DOHH2 (cell line): ENCODE data around the gene MAD2L1BP.

Experiments used
- H3F3A ChIP-seq: fragments of 200-600 bp; sonication (generic), shearing (Covaris generic); 2 replicates; pipeline ENCODE4 v1.6.0; 2016; ENCODE audit warnings: antibody characterized with exemption, mild to moderate bottlenecking; ENCODE audit not compliant: control insufficient read depth, insufficient read depth
- H3K27ac ChIP-seq: fragments of 200-600 bp; sonication (generic); 2 replicates; pipeline ENCODE4 v1.5.1; 2014; ENCODE audit warnings: low read depth, mild to moderate bottlenecking, low read length, moderate library complexity
- H3K27me3 ChIP-seq: fragments of 200-600 bp; sonication (generic); 2 replicates; pipeline ENCODE4 v1.6.1; 2014; ENCODE audit warnings: mild to moderate bottlenecking, low read length, mixed read lengths; ENCODE audit not compliant: control insufficient read depth
- H3K36me3 ChIP-seq: fragments of 200-600 bp; sonication (generic); 2 replicates; pipeline ENCODE4 v1.6.1; 2014; ENCODE audit warnings: mild to moderate bottlenecking, low read length, moderate library complexity, mixed read lengths; ENCODE audit not compliant: control insufficient read depth
- H3K4me1 ChIP-seq: fragments of 200-600 bp; sonication (generic); 2 replicates; pipeline ENCODE4 v1.6.1; 2014; ENCODE audit warnings: mild to moderate bottlenecking, low read length, mixed read lengths; ENCODE audit not compliant: control insufficient read depth
- H3K4me2 ChIP-seq: fragments of 200-600 bp; sonication (generic); 2 replicates; pipeline ENCODE4 v1.6.0; 2014; ENCODE audit warnings: mild to moderate bottlenecking, low read length, moderate library complexity
- H3K4me3 ChIP-seq: fragments of 200-600 bp; sonication (generic); 2 replicates; pipeline ENCODE4 v1.5.1; 2014; ENCODE audit warnings: mild to moderate bottlenecking, low read length, mixed read lengths
- H3K79me2 ChIP-seq: fragments of 200-600 bp; sonication (generic); 2 replicates; pipeline ENCODE4 v1.6.1; 2014; ENCODE audit warnings: mild to moderate bottlenecking, low read length, mixed read lengths; ENCODE audit not compliant: control insufficient read depth
- H3K9me2 ChIP-seq: fragments of 200-600 bp; sonication (generic); replicated peaks from 2 replicates; pipeline ENCODE4 v1.6.1; 2014; ENCODE audit warnings: mild to moderate bottlenecking, low read length, mixed read lengths; ENCODE audit not compliant: control insufficient read depth
- H3K9me3 ChIP-seq: fragments of 200-600 bp; sonication (generic); 2 replicates; pipeline ENCODE4 v1.6.1; 2014; ENCODE audit warnings: antibody characterized with exemption, low read length, mixed read lengths; ENCODE audit not compliant: control insufficient read depth, insufficient read depth
- H4K20me1 ChIP-seq: fragments of 200-600 bp; sonication (generic); 2 replicates; pipeline ENCODE4 v1.6.0; 2014; ENCODE audit warnings: low read depth, mild to moderate bottlenecking, antibody characterized with exemption, low read length, moderate library complexity; ENCODE audit not compliant: control insufficient read depth, insufficient read depth
- CTCF ChIP-seq: fragments of 200-600 bp; sonication (generic); IDR thresholded peaks from one replicate; pipeline ENCODE4 v1.5.1; 2014; ENCODE audit warnings: antibody characterized with exemption, mild to moderate bottlenecking, low read depth, low read length; ENCODE audit not compliant: poor library complexity, severe bottlenecking
- EZH2phosphoT487 ChIP-seq: fragments of 200-600 bp; sonication (generic); IDR thresholded peaks from 2 replicates; pipeline ENCODE4 v1.6.1; 2017; ENCODE audit warnings: borderline replicate concordance, mild to moderate bottlenecking, antibody characterized with exemption, low read length, moderate library complexity, mixed read lengths

MAD2L1BP gene

GRCh38 chr6:43679057-43679456 is 43.4 kb downstream of the MAD2L1BP start:
- H4K20me1 ChIP-seq: peaks cover 11% of the 10 kb centered on the region
- no peak for TF ChIP-seq EZH2phosphoT487
- no peak for TF ChIP-seq CTCF
- H3K36me3 ChIP-seq: peaks cover 95% of the 10 kb centered on the region
- H3K4me1 ChIP-seq: peaks cover 10% of the 10 kb centered on the region
- H3K4me2 ChIP-seq: no peak overlapping the region
- H3K27me3 ChIP-seq: no peaks in the 10 kb centered on the region
- H3K9me2 ChIP-seq: no peaks in the 10 kb centered on the region
- H3F3A ChIP-seq: no peaks in the 10 kb centered on the region
- no peak overlapping the region for H3K27ac ChIP-seq
- no peak overlapping the region for H3K4me3 ChIP-seq
- H3K79me2 ChIP-seq: peaks cover 37% of the 10 kb centered on the region
- no peaks in the 10 kb centered on the region for H3K9me3 ChIP-seq

- no peak overlapping the region for H3K4me3 ChIP-seq
- H3K9me2 ChIP-seq: no peaks in the 10 kb centered on the region
- no peak overlapping the region for H3K27ac ChIP-seq
- no peaks in the 10 kb centered on the region for H3K27me3 ChIP-seq
- no peak overlapping the region for H3K4me2 ChIP-seq
- H3K9me3 ChIP-seq: no peaks in the 10 kb centered on the region
- peaks cover 11% of the 10 kb centered on the region for H4K20me1 ChIP-seq
- peaks cover 87% of the 10 kb centered on the region for H3K36me3 ChIP-seq
- H3F3A ChIP-seq: peaks cover 9% of the 10 kb centered on the region
- peaks cover 25% of the 10 kb centered on the region for H3K4me1 ChIP-seq
- peaks cover 51% of the 10 kb centered on the region for H3K79me2 ChIP-seq
- TF ChIP-seq EZH2phosphoT487 (no peak), CTCF (no peak)
These were observed 44.9 kb downstream of the MAD2L1BP start for GRCh38 chr6:43680308-43681200.

DNA sequence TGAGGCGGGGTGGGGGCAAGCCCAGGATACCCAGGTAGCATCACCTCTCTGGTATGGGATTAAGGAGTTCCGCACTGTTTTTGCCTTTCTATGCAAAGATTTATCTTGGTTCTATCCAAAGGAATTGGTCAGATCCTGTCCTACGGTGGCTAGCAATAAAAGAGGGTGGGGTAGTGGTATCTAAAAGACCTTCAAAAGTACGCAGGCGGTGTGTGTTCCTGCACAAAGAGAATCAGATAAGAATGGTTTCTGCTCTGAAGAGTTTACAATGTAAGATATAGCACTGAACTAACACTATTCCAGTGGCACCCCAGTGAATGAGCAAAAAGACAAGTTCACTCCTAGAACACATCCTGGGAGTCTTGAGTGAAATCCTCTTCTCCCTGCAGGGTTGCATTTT is 45.7 kb downstream of the MAD2L1BP start:
- Histone ChIP-seq H3F3A (peaks cover 14% of the 10 kb centered on the region), H3K9me3 (no peaks in the 10 kb centered on the region), H3K27ac (no peak overlapping the region), H3K4me3 (no peak overlapping the region), H3K27me3 (no peaks in the 10 kb centered on the region), H3K4me2 (no peak overlapping the region), H3K36me3 (peaks cover 89% of the 10 kb centered on the region), H3K9me2 (no peaks in the 10 kb centered on the region), H4K20me1 (peaks cover 11% of the 10 kb centered on the region), H3K4me1 (peaks cover 32% of the 10 kb centered on the region), H3K79me2 (peaks cover 59% of the 10 kb centered on the region)
- no peak for TF ChIP-seq CTCF
- no peak for TF ChIP-seq EZH2phosphoT487
